Loucy (cell line): ENCODE data around the gene JMJD8.

Experiments used
- H2AFZ ChIP-seq: fragments of 200-600 bp; sonication (generic); 2 replicates; pipeline ENCODE4 v1.6.0; 2016; ENCODE audit warnings: antibody characterized with exemption, mild to moderate bottlenecking, low read length, moderate library complexity
- H3F3A ChIP-seq: fragments of 200-600 bp; 2 replicates; pipeline ENCODE4 v1.6.0; 2016; ENCODE audit warnings: antibody characterized with exemption, low read depth, mild to moderate bottlenecking
- H3K27me3 ChIP-seq: fragments of 200-600 bp; sonication (generic); 2 replicates; pipeline ENCODE4 v1.6.1; 2014; ENCODE audit warnings: low read length, mild to moderate bottlenecking; ENCODE audit not compliant: insufficient read depth, poor library complexity, severe bottlenecking
- H3K36me3 ChIP-seq: fragments of 200-600 bp; sonication (generic); 2 replicates; pipeline ENCODE4 v1.6.1; 2016; ENCODE audit warnings: low read length; ENCODE audit not compliant: insufficient read depth
- H3K4me1 ChIP-seq: fragments of 200-600 bp; sonication (generic); 2 replicates; pipeline ENCODE4 v1.5.1; 2014; ENCODE audit warnings: low read length, mild to moderate bottlenecking; ENCODE audit not compliant: insufficient read depth, poor library complexity, severe bottlenecking
- H3K4me2 ChIP-seq: fragments of 200-600 bp; sonication (generic); 2 replicates; pipeline ENCODE4 v1.6.0; 2014; ENCODE audit warnings: antibody characterized with exemption, low read length, low read depth, mild to moderate bottlenecking; ENCODE audit not compliant: poor library complexity, severe bottlenecking
- H3K4me3 ChIP-seq: fragments of 200-600 bp; sonication (generic); 2 replicates; pipeline ENCODE4 v1.5.1; 2014; ENCODE audit warnings: low read length, mild to moderate bottlenecking, mixed read lengths; ENCODE audit not compliant: poor library complexity, severe bottlenecking
- H3K79me2 ChIP-seq: fragments of 200-600 bp; sonication (generic); 2 replicates; pipeline ENCODE4 v1.6.1; 2014; ENCODE audit warnings: low read length; ENCODE audit not compliant: insufficient read depth
- H3K9ac ChIP-seq: fragments of 200-600 bp; sonication (generic); 2 replicates; pipeline ENCODE4 v1.6.0; 2014; ENCODE audit warnings: mild to moderate bottlenecking, low read depth, low read length, moderate library complexity; ENCODE audit not compliant: poor library complexity, severe bottlenecking
- H3K9me2 ChIP-seq: fragments of 200-600 bp; sonication (generic); replicated peaks from 2 replicates; pipeline ENCODE4 v1.6.1; 2016; ENCODE audit warnings: low read depth, low read length, mixed read lengths
- H3K9me3 ChIP-seq: fragments of 200-600 bp; sonication (generic); 2 replicates; pipeline ENCODE4 v1.6.1; 2014; ENCODE audit warnings: mild to moderate bottlenecking, antibody characterized with exemption, low read length, low read depth; ENCODE audit not compliant: insufficient read depth
- H4K20me1 ChIP-seq: fragments of 200-600 bp; sonication (generic); 2 replicates; pipeline ENCODE4 v1.6.0; 2014; ENCODE audit warnings: antibody characterized with exemption, low read length, mild to moderate bottlenecking; ENCODE audit not compliant: insufficient read depth, poor library complexity, severe bottlenecking
- CTCF ChIP-seq: fragments of 200-600 bp; sonication (generic); conservative IDR thresholded peaks from 2 replicates; pipeline ENCODE4 v1.5.1; 2014; ENCODE audit warnings: mild to moderate bottlenecking, antibody characterized with exemption, low read length
- EZH2phosphoT487 ChIP-seq: fragments of 200-600 bp; IDR thresholded peaks from 2 replicates; pipeline ENCODE4 v1.6.1; 2018; ENCODE audit warnings: antibody characterized with exemption, mild to moderate bottlenecking, moderate library complexity, borderline replicate concordance

The JMJD8 gene

DNA sequence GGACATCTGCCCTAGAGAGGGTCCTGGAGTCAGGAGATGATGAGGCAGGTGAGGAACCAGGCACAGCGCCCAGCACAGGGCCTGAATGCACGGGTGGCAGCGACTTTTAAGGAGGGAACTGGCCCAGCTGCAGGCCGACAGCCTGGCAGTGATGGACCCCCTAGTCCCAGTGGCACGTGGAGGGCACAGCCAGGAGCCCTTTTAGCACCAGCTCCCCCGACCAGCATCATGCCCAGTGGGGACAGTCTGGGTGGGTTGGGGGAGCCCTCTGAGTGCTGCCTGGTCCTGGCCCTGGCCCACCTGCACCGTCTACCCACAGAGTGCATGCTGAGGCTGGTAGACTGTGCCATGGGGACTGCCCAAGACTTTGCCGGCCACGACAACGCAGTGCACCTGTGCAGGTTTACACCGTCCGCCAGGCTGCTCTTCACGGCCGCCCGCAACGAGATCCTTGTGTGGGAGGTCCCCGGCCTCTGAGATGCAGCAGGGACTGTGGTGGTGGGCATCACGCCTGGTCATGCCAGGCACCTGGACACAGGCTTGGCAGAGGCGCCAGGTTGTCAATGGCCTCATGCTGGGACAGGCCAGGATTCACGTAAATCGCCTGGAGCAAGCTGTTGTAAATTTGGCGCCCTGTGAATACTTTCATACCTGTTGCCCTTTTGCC is 16.9 kb downstream of the JMJD8 start:
- H3K9me2 ChIP-seq: no peaks in the 10 kb centered on the region
- peak overlapping the region; percentile 48 for H3K4me2 ChIP-seq
- peak overlapping the region; percentile 90 for H3K9ac ChIP-seq
- H3K27me3 ChIP-seq: no peaks in the 10 kb centered on the region
- peaks cover 5% of the 10 kb centered on the region for H3K4me1 ChIP-seq
- peak overlapping the region; percentile 72; the same call in 1 of the 2 replicates for H2AFZ ChIP-seq
- H3K79me2 ChIP-seq: peaks cover 17% of the 10 kb centered on the region; the same call in 1 of the 2 replicates
- no peaks in the 10 kb centered on the region for H3F3A ChIP-seq
- H3K36me3 ChIP-seq: no peaks in the 10 kb centered on the region
- H3K9me3 ChIP-seq: no peaks in the 10 kb centered on the region
- TF ChIP-seq CTCF (no peak), EZH2phosphoT487 (no peak)
- no peaks in the 10 kb centered on the region for H4K20me1 ChIP-seq
- H3K4me3 ChIP-seq: peak overlapping the region; percentile 80

DNA sequence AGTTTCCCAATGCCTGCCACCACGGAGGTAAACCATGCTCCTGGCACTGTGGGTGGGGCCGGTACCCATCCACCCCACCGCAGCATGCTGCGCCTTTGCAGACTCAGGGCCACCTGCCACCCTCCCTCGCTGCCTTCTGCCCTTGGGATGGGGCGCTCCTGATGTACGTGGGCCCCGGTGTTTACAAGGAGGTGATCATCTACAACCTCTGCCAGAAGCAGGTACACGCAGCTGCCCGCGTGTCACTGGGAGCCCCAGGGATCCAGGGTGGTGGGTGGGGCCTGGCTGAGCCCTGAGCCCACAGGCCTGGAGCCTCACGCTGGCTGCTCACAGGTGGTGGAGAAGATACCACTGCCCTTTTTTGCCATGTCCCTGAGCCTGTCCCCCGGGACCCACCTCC is 17.6 kb downstream of the JMJD8 start:
- Histone ChIP-seq H3K36me3 (no peaks in the 10 kb centered on the region), H4K20me1 (no peaks in the 10 kb centered on the region), H3K27me3 (no peaks in the 10 kb centered on the region), H3K9me2 (no peaks in the 10 kb centered on the region), H2AFZ (no peak overlapping the region), H3K4me1 (peaks cover 5% of the 10 kb centered on the region), H3K9ac (no peak overlapping the region), H3K9me3 (no peaks in the 10 kb centered on the region), H3K4me2 (no peak overlapping the region), H3K4me3 (no peak overlapping the region), H3F3A (no peaks in the 10 kb centered on the region), H3K79me2 (peaks cover 17% of the 10 kb centered on the region; the same call in 1 of the 2 replicates)
- TF ChIP-seq CTCF (no peak), EZH2phosphoT487 (no peak)

GRCh38 chr16:662597-662996 is 21.5 kb downstream of the JMJD8 start:
- H3K9ac ChIP-seq: no peak overlapping the region
- H3K4me1 ChIP-seq: peaks cover 4% of the 10 kb centered on the region
- no peaks in the 10 kb centered on the region for H3K9me3 ChIP-seq
- no peak overlapping the region for H3K4me2 ChIP-seq
- no peak overlapping the region for H2AFZ ChIP-seq
- H4K20me1 ChIP-seq: no peaks in the 10 kb centered on the region
- no peaks in the 10 kb centered on the region for H3K79me2 ChIP-seq
- H3K4me3 ChIP-seq: no peak overlapping the region
- TF ChIP-seq CTCF: no peak
- TF ChIP-seq EZH2phosphoT487: no peak
- H3F3A ChIP-seq: no peaks in the 10 kb centered on the region
- H3K9me2 ChIP-seq: no peaks in the 10 kb centered on the region
- no peaks in the 10 kb centered on the region for H3K27me3 ChIP-seq
- no peaks in the 10 kb centered on the region for H3K36me3 ChIP-seq
